GM18907 (cell line): ENCODE results near the gene RFFL.
"Not testable (repeated sequence)": the region's sequence is repeated elsewhere in the genome, so short reads cannot be mapped to it uniquely, and the experiment has no call there.

Source experiments
- ATAC-seq: cut with Tn5 transposase; IDR thresholded peaks from one replicate; pipeline ENCODE4 v1.9.1; 2021; ENCODE audit warnings: mild to moderate bottlenecking, moderate library complexity; ENCODE audit not compliant: unreplicated experiment

The RFFL gene

GRCh38 chr17:35051183-35051578, 12.3 kb downstream of the RFFL start:
- peak; percentile 76 for ATAC-seq

DNA sequence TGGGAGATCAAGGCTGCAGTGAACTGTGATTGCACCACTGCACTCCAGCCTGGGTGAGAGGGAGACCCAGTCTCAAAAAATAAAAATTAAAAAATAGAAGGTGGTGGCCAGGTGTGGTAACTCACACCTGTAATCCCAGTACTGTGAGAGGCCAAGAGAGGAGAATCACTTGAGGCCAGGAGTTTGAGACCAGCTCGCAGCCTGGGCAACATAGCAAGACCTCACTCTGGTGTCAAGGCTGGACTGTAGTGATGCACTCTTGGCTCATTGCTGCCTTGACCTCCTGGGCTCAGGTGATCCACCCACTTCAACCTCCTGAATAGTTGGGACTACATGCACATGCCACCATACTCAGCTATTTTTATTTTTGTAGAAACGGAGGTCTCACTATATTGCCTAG, 13.3 kb downstream of the RFFL start:
- no peak for ATAC-seq

DNA sequence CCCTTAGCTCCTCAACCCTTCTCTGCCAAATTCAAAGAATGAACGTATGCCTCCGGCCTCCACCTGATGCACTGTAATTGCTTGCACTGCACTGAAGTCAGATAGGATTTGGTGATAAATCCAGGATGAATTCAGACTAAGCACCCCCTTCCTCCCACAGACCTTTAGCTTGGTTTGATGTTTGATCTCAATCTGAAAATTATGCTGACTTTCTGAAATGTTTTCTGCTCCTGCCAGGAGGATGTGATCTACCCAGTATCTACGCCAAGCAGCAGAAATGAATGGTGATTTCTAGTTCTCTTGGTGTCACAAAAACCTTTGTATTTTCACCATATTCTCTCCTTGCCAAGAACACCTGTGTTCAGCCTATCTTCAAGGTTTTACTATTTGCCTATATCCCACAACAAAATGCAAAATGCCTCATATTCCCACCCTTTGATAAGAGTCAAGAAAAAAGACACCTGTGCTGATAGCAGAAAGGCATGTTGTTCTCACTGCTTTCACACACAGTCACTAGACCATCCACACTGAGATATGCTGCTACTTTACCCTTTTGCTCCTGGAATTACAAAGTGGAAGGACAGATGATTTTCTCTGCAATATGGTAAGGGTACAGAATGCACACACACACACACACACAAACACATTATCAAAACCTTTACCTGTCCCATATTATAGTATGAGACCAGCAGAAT, 14.7 kb downstream of the RFFL start:
- no peak for ATAC-seq

GRCh38 chr17:35046740-35047283, 16.7 kb downstream of the RFFL start:
- peak; percentile 45 for ATAC-seq

DNA sequence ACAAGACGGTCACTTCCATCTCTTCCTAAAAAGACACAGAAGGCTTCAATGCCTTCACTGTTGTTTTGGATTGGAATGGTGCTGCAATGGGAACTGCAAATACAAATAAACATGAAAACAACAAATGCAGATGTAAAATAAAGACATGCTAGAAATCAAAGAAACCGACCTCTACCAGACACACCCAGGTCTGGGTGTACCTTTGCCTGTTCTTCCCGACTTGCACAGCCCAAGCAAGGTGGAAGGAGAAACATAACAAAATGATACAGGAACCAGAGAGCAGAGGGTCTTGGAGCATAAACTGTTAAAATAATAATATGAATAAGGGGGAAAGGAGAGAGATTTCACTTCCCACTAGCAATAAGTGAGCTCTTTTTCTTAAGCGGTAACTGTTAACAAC, 17.3 kb downstream of the RFFL start:
- ATAC-seq, result no peak

GRCh38 chr17:35045458-35045979, 18.0 kb downstream of the RFFL start:
- ATAC-seq, result not testable (repeated sequence)

DNA sequence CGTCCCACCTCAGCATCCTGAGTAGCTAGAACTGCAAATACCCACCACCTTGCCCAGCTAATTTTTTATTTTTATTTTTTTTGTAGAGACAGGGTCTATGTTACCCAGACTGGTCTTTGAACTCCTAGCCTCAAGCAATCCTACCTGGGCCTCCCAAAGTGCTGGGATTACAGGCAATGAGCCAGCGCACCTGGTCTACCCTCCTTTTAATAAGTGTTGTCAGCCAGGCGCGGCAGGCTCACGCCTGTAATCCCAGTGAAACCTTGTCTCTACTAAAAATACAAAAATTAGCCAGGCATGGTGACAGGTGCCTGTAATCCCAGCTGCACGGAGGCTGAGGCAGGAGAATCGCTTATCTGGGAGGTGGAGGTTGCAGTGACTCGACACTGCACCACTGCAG, 19.3 kb downstream of the RFFL start:
- no peak for ATAC-seq

DNA sequence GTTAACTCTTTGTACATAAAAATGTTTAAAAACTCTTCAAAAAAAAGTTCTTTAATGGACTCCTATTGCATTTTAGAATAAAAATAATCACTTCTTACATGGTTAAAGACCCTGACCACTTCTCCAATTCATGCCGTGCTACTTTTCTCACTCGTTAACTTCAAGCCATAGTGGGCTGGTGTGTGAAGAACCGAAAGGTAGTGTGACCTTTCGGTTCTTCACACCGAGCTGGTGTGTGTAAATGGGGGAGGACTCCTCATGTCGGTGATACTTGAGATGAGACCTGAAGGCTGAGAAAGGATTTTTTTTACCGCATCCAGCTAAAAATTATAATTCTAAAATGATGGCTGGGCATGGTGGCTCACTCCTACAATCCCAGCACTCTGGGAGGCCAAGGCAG, 22.1 kb downstream of the RFFL start:
- no peak for ATAC-seq

GRCh38 chr17:35038453-35038852, 25.1 kb downstream of the RFFL start:
- no peak for ATAC-seq

- no peak for ATAC-seq
Observed at GRCh38 chr17:35030780-35031179, 32.7 kb downstream of the RFFL start.

GRCh38 chr17:35028531-35029262, 34.8 kb downstream of the RFFL start:
- ATAC-seq, result no peak

GRCh38 chr17:35028097-35028496, 35.4 kb downstream of the RFFL start:
- not testable (repeated sequence) for ATAC-seq

- no peak for ATAC-seq
Observed at GRCh38 chr17:35025541-35025940, 38.0 kb downstream of the RFFL start.

DNA sequence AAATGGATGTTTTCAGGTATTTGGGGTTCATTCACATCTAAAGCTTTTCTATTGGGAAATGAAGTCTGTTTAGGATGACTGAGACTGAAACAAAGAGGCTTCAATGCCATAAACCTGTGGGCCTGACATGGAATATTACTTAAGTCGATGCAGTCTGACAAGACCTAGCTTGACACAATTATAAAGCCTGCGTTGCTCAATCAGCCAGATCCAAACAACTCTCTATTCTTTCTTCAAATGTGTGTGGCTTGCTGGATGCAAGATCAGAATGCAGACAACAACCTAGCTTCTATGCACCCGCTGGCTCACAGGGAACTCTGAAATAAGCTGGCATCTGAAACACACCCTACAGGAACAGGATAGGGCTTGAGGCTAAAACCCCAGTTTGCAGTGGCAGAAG, 40.0 kb downstream of the RFFL start:
- ATAC-seq, result no peak

GRCh38 chr17:35022536-35023063, 40.9 kb downstream of the RFFL start:
- peak; percentile 68 for ATAC-seq

GRCh38 chr17:35021520-35022380, 41.8 kb downstream of the RFFL start:
- no peak for ATAC-seq

DNA sequence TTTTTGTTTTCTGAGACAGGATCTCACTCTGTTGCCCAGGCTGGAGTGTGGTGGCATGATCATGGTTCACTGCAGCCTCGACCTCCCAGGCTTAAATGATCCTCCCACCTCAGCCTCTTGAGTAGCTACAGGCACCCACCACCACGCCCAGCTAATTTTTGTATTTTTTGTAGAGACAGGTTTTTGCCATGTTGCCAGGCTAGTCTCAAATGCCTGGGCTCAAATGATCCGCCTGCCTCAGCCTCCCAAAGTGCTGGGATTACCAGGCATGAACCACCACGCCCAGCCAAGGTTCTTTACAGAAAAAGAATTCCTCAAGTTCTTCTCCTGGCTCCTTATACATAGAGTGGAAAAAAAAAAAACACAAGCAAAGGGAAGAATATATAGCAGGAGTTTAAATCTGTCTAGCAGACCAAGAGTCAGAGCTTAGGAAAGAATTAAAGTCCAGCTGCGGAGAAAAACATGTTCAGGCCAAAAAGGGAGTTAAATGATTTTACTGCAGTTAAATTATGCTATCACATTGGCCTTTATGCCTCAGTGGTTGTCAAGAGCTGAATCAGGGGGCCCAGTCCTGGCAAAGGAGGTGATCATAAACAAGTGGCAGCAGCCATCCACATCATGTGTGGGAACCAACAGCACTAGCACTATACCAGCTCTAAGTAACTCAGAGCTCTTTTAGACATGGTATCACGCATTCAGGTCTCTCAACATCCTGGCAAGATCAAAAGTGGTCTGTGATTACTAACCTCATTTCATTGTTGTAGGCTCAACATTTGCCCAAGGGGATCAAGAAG, 43.9 kb downstream of the RFFL start:
- ATAC-seq, result no peak

GRCh38 chr17:35018814-35019213, 44.7 kb downstream of the RFFL start:
- no peak for ATAC-seq

DNA sequence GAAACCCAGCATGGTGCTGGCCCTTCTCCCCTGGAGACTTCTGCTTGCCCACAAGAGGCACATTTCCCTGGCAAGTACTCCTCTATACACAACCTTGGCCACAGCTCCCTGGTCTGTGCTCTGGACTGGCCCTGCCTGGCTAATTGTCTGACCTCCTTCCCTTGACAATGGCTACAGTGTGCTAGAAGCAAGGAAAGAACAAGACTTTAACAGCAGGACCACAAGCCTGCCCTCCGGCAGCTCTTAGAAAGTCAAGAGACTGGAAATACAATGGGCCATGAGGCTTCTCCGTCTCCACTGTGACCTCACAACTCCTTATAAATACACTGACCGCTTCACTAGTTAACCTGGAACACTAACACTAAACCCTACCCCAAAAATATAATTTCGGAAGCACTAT, 46.5 kb downstream of the RFFL start:
- no peak for ATAC-seq

DNA sequence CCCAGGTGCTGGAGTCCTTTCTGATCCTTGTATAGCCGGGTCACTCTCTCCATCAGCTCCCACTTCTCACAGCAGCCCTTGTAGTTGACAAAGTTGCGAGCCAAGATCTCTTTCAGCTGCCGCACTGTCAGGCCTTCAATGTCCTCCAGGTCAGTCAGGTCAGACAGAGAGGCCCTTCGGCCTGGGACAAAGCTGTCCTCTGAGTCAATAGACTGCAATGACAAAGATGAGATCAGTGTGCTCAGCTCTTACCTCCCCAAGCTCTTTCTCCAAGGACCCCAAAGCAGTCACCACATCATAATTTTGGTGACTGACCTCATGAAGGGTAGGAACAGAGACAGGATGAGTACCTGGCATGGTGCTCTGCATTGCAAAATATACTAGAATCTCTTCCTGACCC, 47.1 kb downstream of the RFFL start:
- no peak for ATAC-seq
